CD4-positive, alpha-beta T cell treated with Interleukin-4 for 4 hours (primary cell): ENCODE results near the gene KRT17.
"Not testable (repeated sequence)": the region's sequence is repeated elsewhere in the genome, so short reads cannot be mapped to it uniquely, and the experiment has no call there.

Experiments used
- DNase-seq: peaks from one replicate; pipeline ENCODE4 v3.0.0-alpha.2; 2020

KRT17 gene

DNA sequence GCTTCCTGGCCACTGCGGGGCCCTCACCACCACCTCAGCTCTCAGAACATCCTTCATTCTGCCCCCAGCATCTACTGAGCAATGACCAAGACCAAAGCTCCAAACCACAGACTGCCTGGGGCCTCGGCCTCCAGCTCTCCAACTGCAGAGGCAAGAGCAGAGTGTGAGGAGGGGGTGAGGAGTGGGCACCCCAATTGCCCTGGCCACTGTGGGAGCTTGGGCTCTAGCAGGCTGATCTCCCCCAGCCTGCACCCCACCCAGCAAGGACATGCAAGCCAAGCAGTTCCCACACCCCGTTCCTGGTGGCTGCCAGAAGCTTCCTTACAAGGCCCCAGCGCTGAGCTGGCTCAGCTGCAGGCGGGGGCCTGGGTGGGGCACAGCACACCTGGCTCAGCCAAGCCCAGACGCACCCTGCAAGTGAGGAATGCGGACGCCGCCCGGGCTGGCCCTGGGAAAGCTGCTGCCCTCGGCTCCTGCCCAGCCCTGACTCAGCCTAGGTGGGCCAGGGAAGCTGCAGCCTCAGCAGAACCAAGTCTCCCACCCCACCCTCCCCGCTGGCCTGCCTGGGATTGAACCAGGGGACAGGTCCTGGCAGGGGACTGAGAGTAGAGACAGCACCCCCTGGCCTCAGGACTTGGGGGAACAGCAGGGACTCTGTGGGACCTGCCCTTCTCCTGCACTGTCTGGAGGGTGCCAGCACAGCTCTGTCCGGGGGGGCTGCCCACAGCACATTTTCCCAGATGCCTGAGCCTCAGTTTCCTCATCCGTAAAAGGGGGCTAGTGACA lies 29.7 kb upstream of the KRT17 start:
- DNase-seq: no peak

DNA sequence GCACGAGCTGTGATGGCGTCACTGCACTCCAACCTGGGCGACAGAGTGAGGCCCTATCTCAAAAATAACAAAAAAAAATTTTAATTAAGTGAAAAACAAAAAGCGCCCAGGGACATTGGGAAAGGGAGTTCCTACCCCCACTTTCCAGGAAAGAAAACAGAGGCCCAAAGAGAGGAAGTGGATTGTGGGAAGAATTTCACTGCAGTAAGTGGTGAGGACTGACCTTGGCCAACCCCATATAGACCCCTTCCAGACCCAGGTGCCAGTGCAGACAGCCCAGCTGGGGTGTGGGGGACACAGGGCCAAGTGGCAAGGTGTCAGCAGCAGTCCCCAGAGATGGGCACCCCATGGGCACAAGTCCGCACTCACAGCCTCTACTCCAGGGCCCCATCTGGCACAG lies 29.0 kb upstream of the KRT17 start:
- no peak for DNase-seq

DNA sequence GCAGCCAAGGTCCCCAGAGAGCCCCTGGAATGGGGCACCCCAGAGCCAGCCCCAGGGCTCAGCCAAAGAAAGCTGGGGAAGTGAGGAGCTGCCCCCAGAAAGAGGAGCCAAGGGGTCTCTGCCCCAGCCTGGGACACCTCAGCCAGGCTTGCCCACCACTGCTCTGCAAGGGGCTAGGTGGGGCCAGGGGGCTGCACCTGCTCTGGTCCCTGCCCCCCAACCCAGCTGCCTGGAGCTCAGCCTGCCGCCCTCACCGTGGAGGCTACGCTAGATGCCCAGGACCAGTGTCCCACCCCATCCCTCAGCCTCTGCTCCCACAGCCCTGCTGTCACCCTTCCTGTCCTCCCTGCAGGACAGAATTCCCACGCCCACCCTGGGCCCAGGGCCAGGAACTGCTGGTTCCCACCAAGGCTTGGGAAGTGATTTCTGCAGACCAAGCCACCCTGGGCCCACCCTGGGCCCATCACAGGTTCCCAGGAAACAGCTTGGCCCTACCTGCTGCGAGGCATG lies 28.1 kb upstream of the KRT17 start:
- DNase-seq: no peak

DNA sequence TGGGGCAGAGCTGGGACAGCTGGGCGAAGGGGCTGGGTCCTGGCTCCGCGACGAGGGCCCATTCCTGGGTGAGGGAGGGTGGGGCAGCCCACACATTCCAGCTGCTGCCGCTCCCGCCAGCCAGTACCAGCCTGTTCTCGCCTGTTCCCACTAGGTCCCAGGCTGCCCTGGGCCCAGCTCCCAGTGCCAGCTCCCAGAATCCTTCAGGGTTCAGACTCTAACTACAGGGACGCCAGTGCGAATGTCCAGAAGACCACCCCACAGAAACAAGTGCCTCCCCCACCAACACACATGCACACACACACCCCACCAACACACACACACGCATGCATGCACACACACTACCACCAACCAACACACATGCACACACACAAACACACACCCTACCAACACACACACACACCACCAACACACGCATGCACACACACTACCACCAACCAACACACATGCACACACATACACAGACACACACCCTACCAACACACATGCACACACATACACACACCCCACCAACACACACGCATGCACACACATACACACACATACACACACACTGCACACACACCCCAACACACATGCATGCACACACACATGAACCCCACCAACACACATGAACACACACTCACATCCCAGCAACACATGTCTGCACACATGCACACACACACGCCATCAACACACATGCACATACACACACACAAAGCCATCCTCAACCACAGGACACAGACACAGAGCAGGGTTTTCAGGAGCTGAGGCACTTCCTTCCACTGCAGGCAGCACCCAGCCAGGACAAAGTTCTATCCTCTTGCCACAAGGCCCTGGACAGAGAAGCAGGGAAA lies 27.5 kb upstream of the KRT17 start:
- DNase-seq: no peak

DNA sequence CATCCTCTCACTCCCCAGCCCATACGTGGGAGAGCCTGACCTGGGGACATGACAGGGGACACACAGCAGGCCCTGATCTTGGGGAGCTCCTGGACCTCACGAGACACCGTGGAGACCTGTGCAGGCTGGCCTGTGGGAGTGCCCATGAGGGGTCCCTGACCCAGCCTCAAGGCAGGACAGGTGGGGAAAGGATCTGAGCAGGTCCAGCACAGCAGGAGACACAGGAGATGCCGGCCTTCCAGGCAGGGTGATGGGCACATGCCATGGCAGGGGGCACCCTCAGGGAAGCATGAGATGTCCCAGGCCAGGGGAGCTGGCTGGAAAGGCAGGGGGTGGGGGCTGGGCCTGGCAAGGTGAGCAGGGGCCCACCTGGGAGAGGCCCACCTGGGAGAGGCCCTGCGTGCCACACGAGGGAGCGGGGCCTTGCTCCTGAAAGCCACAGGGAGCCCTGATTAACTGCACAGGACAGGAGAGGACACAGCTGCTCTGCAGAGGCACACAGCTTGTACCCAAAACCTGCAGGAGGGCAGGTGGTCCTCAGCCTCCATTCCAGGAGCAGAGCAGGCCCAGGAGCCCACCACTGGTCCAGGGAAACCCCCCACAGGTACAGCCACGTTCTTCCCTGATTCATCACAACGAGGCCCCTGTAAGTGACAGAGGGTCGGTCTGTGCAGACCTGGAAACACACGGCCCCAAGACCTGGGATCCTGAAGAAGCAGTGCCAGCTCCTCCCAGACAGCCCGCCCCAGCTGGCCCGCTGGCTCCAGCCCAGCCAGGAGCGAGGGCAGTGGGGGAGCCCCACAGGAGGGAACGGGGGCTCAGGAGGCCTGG lies 26.6 kb upstream of the KRT17 start:
- no peak for DNase-seq

DNA sequence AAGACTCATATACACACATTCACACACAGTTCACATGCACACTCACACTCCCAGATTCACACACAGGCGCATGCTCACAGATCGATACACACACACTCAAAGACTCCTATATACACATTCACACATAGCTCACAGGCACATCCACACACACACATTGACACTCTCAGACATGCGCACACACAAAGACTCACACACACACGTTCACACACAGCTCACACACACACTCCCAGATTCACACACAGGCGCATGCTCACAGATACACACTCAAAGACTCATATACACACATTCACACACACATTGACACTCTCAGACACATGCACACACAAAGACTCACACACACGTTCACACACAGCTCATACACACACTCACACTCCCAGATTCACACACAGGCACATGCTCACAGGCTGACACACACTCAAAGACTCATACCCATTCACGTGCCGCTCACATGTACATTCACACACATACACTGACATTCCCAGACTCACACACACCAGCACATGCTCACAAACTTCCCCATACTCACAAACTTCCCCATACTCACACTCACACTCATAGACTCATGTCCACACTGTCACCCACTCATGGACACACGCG lies 25.6 kb upstream of the KRT17 start:
- no peak for DNase-seq

DNA sequence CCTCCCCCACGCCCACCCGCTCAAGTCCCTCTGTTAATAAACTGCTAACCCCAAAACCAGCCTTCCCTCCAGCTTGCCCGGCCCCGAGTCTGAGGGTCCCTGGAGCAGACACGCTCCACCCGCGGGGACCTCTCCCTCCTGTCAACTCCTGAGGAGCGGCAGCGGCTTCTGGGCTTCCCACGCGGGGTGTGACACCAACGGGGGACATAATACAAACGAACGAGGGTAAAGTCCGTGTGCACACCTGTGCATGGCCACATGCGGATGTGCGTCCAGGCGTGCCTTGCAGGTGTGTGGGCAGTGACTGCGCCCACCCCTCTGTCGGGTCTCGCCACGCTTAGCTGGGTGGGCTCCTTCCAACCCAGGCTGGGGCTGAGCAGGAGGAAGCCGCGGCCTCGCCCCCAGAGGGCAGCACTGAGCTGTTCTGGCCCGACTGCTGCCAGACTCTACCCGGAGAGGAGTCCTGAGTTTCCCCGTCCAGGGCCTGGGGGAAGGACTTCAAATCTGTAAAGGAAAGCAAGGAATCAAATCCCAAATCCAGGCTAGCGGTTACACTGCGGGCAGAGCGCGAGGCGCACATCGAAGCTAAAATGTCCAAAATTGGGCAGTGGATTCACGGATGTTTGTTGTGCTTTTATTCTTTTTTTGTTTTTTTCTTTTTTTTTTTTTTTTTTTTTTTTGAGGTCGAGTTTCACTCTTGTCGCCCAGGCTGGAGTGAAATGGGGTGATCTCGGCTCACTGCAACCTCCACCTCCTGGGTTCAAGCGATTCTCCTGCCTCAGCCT lies 24.2 kb upstream of the KRT17 start:
- DNase-seq: peak; percentile 71

DNA sequence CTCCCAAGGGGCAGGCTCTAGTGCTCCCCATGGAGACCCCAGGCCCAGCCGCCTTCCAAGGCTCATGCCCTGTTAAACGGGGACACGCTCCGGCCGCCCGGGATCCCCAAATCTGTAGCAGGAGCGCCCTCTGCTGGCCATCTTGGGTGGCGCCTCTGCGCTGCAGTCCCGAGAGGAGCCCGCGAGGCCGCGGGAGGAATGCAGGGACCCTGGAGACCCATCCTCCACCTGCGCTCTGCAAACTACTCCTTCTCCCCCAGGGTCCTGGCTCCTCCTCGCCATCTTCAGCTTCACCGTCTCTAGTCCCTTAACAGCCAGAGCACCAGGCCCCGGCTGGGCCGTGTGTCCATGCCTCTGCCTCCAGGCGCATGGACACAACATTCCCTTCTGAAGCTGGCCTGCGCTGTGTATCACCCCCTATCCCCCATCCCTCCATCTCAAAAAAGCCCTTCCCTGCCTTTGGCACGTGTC lies 23.6 kb upstream of the KRT17 start:
- peak; percentile 77 for DNase-seq

DNA sequence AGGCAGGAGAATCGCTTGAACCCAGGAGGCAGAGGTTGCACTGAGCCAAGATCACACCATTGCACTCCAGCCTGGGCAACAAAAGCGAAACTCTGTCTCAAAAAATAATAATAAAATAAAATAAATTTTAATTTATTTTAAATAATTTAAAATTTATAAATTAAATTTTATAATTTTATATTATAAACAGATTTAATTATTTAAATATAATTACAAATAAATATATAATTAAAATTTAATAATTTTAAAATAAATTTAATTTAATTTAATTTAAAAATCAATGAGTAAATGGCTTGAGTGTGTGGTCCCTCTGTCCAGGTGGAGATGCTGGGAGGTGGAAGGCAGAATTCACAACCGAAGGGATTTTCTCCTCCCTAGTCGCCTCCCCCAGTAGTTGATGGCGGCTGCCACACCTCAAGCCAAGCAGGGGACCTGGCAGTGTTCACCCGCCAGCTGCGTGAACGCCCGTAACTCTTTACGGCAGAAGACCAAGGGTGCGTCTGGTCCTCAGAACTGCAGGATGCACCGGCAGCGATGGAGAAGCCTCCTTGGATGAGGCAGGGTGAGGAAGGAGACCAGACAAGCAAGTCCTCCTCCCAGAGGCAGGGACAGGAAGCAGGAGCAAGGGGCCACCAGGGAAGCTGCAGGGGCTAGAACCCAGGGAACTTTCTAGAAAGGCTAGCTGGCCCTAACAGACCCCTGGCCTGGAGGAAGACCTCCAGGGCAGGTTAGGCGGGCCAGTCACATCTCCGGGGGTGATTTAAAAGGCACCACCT lies 22.9 kb upstream of the KRT17 start:
- DNase-seq: no peak

DNA sequence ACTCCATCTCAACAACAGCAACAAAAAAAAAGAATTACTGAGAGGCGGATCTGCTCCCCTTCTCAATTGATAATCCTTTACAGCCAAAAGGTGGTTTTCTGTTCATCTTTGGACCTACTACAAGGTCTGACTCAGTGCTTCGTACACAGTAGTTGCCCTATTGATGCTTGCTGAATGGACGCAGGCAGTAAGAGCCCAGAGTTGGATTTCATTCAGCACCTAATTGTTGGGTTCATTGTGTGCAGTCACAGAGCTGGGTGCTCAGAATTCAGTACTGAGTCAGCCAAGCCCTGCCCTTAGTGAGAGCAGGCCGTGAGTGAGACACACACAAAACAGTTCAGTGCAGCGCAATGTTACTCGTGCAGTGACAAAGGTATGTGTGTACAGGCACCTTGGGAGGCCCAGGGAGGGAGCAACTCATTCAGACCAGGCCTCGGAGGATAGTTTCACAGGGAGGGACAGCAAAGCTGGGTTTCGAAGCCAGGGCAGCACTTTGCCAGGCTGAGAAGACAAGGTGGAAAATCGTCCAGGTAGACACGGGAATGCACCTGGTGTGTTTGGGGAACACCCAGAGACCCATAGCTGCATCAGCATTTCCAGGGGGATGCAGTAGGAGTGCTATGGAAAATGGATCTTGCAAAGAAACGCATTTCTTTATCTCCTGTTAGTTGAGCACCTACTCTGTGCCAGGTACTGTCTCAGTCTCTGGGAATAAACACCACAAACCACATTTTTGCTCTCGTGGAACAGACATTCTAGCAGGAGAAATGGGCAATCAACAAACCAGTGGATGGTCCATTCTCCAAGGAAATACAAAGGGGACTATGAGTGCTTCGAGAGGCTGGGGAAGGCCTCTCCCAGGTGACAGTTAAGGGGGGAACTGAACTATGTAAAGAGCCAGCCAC lies 18.1 kb upstream of the KRT17 start:
- DNase-seq: no peak

DNA sequence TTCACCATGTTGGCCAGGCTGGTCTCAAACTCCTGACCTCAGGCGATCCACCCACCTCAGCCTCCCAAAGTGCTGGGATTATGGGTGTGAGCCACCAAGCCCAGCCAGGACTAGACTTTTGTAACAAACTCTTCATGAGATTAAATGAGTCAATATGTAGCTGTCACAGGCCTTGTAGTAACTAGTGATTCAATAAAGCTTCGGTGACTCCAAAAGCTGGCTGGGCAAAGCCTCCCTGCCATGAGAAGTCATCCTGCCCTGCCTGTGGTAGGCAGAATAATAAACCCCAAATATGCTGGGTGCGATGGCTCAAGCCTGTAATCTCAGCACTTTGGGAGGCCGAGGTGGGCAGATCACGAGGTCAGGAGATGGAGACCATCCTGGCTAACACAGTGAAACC lies 16.2 kb upstream of the KRT17 start:
- not testable (repeated sequence) for DNase-seq

DNA sequence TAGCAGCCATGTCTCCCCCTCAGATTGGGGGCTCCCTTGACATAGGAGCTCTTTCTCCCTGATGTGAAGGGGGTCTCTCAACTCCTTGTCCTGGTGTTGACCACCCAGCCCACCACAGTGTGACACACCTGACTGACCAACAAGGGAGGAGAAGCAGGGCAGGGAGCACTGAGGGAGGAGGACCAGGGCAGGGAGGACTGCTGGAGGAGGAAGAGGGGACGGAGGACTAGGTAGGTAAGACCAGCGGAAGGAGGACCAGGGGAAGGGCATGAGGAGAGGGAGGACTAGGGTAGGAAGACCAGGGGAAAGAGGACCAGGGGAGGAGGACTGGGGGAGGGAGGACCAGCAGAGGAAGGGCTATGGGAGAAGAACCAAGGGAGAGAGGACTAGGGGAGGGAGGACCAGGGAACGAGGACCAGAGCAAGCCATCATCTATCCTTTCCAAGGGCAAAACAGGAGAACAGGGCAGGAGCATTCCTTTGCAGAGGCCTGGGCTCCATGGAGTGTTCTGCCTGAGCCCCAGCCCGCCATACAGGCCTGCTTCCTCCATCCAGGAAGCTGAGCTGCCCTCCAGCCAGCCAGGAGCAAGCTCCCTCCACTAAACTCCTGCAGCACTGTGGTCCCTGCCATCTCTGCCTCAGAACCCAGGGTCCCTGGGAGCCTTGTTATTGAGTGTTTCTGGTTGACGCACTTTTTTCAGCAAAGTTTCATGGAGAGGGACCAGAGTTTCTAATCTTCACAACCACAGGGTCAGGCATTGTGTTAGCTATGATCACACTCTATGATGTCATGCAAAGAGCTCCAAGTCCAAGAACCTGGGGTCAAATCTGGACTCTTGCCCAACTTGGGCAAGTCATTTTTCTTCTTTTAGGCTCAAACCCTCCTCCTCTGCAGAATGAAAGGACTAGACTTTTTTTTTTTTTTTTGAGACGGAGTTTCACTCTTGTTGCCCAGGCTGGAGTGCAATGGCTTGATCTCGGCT lies 15.4 kb upstream of the KRT17 start:
- DNase-seq: no peak

DNA sequence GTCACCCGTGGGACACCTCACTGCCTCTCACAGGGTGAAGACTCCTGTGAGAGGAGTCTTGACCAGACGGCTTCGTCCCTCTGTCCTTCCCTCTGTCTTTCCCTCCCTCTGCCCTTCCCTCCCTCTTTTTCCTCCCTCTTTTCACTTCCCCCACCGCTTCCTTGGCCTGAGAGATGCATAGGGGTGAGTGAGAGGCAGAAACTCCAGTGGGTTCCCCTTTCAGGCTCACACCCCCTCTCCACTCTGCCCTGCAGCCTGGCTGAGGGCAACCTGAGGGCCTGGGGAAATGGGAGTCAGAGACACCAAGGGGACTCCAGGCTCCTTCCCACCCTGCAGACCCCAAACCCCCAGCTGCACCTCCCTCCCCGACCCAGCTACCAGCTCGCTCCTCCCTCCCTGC lies 14.6 kb upstream of the KRT17 start:
- DNase-seq: no peak

DNA sequence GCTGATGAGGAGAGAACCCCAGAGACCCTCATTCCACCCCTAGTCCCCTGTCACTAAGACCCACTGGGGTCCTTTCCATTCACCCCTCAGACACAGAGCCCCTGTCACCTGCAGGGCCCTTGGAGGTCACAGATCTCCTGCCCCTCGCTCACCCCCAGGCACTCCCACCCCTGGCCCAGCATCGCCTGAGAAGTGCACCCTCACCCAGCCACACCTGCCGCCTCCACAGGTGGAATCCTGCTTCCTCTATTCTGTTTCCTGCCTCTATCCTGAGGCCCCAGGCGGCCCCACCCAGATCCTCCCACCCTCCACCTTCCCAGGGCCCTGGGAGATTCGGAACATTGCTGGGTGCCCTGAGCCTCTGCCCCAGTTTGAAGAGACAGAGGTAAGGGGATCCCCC lies 13.8 kb upstream of the KRT17 start:
- DNase-seq: no peak

DNA sequence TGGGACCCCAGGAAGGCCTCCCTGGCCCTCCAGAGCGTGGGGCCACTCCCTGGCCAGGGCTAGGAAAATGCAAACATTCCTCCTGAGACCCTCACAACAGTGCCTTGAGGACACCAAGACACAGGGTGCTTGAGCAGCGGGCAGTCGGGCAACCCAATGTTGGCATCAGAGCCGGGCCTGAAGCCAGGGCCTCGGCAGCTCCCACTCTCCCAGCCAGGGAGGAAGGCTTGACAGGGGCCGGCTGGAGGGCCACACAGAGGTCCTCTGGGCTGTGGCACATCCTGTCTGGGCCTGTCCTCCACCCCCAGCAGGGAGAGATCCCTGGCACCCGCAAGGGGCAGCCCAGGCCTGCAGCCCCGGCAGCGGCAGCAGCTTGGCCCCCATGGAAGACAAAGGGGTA lies 12.3 kb upstream of the KRT17 start:
- DNase-seq: no peak

DNA sequence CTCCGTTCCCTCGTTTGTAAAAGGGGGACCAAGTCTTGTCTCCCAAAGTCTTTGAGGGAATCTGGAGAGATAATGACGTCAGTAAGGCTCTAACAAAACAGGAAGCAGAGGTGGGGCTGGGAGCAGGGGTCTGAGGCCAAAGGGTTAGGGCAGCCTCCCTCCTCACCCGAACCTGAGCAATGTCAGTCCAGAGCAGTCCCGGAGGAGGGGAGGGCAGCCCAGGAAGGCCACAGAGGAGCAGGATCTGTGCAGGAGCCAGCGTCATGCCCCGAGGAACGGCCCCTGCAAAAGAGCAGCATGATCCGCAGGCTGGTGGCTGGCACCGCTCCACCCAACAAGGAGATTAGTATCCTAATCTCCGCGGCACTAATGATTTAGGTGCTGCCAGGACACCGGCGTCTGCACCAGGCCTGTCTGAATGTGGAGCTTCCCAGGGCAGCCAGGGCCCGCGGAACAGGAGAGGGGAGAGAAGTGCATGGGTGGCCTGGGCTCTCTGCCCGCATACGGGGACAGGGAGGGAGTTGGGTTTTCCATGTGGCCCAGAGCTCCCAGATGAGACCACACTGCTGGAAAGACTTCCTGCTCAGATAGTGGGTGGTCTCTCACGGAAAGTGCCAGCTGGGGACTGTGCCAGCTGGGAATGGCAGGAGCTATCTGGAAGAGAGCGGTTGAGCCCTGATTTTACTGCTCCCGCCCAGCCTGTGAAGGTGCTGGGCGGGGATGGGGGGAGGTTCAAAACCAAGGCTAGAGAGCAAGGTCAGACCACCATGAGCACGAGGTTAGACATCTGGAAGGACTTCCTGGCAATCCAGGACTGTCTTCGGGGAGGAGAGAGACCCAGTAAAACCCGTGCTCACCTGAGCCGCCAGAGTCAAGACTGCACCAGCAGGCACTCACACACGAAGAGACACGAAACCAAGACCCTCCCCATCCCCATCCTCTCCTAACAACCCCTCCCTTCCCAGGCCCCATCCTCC lies 11.0 kb upstream of the KRT17 start:
- DNase-seq: no peak

DNA sequence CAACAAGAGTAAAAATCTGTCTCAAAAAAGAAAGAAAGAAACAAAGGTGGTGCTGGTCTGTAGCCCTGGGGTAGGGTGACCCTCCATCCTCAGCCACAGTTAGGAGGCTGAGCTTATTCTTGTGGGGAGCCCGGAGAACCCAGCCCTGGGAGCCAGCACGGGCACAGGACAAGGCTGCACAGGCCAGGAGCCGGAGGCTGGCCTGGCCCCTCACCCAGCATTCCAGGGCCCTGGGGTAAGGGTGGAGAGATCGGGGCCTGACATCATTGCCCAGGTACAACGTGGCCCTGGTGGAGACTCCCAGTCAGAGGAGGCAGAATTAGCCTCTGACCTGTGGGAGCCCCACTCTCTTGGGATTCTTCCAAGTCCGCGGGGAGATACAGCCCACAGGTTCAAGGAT lies 10.3 kb upstream of the KRT17 start:
- DNase-seq: no peak
